ENCODE measurements around the gene TMEM221.

TMEM221 gene

GRCh38 chr19:17489392-17490030 is 41.0 kb upstream of the TMEM221 start:
- no peak overlapping the region for H3K4me3 ChIP-seq (ENCODE audit: low read length, poor library complexity, severe bottlenecking)
- no peaks in the 10 kb centered on the region for H3K36me3 ChIP-seq (ENCODE audit: insufficient read depth, low read length)
- no peak overlapping the region for H3K9ac ChIP-seq (ENCODE audit: low read depth, low read length, poor library complexity, severe bottlenecking)
- H3F3A ChIP-seq (ENCODE audit: low read depth), result peaks cover 3% of the 10 kb centered on the region; the same call in 1 of the 2 replicates
- H3K27me3 ChIP-seq (ENCODE audit: insufficient read depth, low read length, poor library complexity, severe bottlenecking), result no peaks in the 10 kb centered on the region
- H3K4me2 ChIP-seq (ENCODE audit: low read depth, low read length, poor library complexity, severe bottlenecking), result peak overlapping the region; percentile 14
- no peak for TF ChIP-seq EZH2phosphoT487 (IDR thresholded peaks at IDR 0.05; ENCODE audit: borderline replicate concordance)
- no peak for TF ChIP-seq CTCF (conservative IDR thresholded peaks at IDR 0.05; ENCODE audit: low read length)
- H3K79me2 ChIP-seq (ENCODE audit: insufficient read depth, low read length), result no peaks in the 10 kb centered on the region
- no peaks in the 10 kb centered on the region for H3K9me2 ChIP-seq (replicated peaks; ENCODE audit: low read depth, low read length)
- H3K9me3 ChIP-seq (ENCODE audit: insufficient read depth, low read depth, low read length), result no peaks in the 10 kb centered on the region
- peaks cover 22% of the 10 kb centered on the region for H3K4me1 ChIP-seq (ENCODE audit: insufficient read depth, low read length, poor library complexity, severe bottlenecking)
- H2AFZ ChIP-seq (ENCODE audit: low read length), result no peak overlapping the region
- peaks cover 3% of the 10 kb centered on the region for H4K20me1 ChIP-seq (ENCODE audit: insufficient read depth, low read length, poor library complexity, severe bottlenecking)

- H4K20me1 ChIP-seq (ENCODE audit: insufficient read depth, low read length, poor library complexity, severe bottlenecking), result peaks cover 3% of the 10 kb centered on the region
- no peaks in the 10 kb centered on the region for H3K9me2 ChIP-seq (replicated peaks; ENCODE audit: low read depth, low read length)
- no peaks in the 10 kb centered on the region for H3K79me2 ChIP-seq (ENCODE audit: insufficient read depth, low read length)
- H3K27me3 ChIP-seq (ENCODE audit: insufficient read depth, low read length, poor library complexity, severe bottlenecking), result no peaks in the 10 kb centered on the region
- no peaks in the 10 kb centered on the region for H3K9me3 ChIP-seq (ENCODE audit: insufficient read depth, low read depth, low read length)
- TF ChIP-seq EZH2phosphoT487 (IDR thresholded peaks at IDR 0.05; ENCODE audit: borderline replicate concordance) (no peak), CTCF (conservative IDR thresholded peaks at IDR 0.05; ENCODE audit: low read length) (peak; percentile 36; the same call in 1 of the 2 replicates)
- peaks cover 22% of the 10 kb centered on the region for H3K4me1 ChIP-seq (ENCODE audit: insufficient read depth, low read length, poor library complexity, severe bottlenecking)
- H3K9ac ChIP-seq (ENCODE audit: low read depth, low read length, poor library complexity, severe bottlenecking), result no peak overlapping the region
- H3K4me2 ChIP-seq (ENCODE audit: low read depth, low read length, poor library complexity, severe bottlenecking), result no peak overlapping the region
- no peak overlapping the region for H3K4me3 ChIP-seq (ENCODE audit: low read length, poor library complexity, severe bottlenecking)
- peaks cover 3% of the 10 kb centered on the region; the same call in 1 of the 2 replicates for H3F3A ChIP-seq (ENCODE audit: low read depth)
- no peaks in the 10 kb centered on the region for H3K36me3 ChIP-seq (ENCODE audit: insufficient read depth, low read length)
- no peak overlapping the region for H2AFZ ChIP-seq (ENCODE audit: low read length)
Measured at GRCh38 chr19:17488593-17489391, 40.3 kb upstream of the TMEM221 start.

DNA sequence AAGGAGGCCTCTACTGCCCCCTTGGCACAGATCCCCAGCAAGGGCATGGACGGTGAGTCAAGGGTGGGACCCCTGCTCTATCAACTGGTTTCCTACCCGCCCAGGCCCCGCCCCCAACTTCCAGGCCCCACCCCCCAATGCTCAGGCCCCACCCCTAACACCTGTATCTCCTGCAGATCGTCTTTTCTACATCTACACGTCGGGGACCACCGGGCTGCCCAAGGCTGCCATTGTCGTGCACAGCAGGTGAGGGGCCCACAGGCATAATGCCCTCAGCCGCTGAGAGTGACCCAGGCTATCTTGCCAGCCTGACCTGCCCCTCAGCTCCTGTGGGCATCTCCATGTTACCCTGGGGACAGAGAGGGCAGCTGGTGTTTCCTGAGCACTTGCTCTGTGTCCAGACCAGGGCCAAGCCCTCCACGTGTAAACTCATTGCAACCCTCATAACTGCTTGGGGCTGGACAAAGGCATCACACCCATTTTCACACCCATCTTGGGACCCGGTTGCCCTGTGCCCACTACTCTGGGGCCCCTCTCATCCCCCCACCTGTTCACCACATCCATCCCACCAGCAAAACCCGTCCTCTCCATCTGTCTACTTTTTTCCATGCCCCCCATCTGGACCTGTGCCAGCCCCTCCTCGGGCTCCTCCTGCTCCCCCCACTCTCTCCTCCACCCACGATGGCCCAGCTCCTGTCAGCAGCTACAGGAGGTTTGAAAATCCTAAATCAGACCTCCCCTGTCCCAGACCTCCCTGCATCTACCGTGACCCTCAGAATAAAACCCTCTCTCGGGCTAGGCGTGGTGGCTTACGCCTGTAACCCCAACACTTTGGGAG is 39.0 kb upstream of the TMEM221 start:
- no peaks in the 10 kb centered on the region for H3K36me3 ChIP-seq (ENCODE audit: insufficient read depth, low read length)
- no peaks in the 10 kb centered on the region for H3K79me2 ChIP-seq (ENCODE audit: insufficient read depth, low read length)
- peaks cover 22% of the 10 kb centered on the region for H3K4me1 ChIP-seq (ENCODE audit: insufficient read depth, low read length, poor library complexity, severe bottlenecking)
- H3K4me2 ChIP-seq (ENCODE audit: low read depth, low read length, poor library complexity, severe bottlenecking), result no peak overlapping the region
- peaks cover 3% of the 10 kb centered on the region; the same call in 1 of the 2 replicates for H3F3A ChIP-seq (ENCODE audit: low read depth)
- H2AFZ ChIP-seq (ENCODE audit: low read length), result no peak overlapping the region
- no peaks in the 10 kb centered on the region for H3K9me3 ChIP-seq (ENCODE audit: insufficient read depth, low read depth, low read length)
- TF ChIP-seq CTCF (conservative IDR thresholded peaks at IDR 0.05; ENCODE audit: low read length) (no peak), EZH2phosphoT487 (IDR thresholded peaks at IDR 0.05; ENCODE audit: borderline replicate concordance) (no peak)
- peaks cover 3% of the 10 kb centered on the region for H4K20me1 ChIP-seq (ENCODE audit: insufficient read depth, low read length, poor library complexity, severe bottlenecking)
- no peak overlapping the region for H3K4me3 ChIP-seq (ENCODE audit: low read length, poor library complexity, severe bottlenecking)
- no peaks in the 10 kb centered on the region for H3K9me2 ChIP-seq (replicated peaks; ENCODE audit: low read depth, low read length)
- H3K9ac ChIP-seq (ENCODE audit: low read depth, low read length, poor library complexity, severe bottlenecking), result no peak overlapping the region
- H3K27me3 ChIP-seq (ENCODE audit: insufficient read depth, low read length, poor library complexity, severe bottlenecking), result no peaks in the 10 kb centered on the region
